SH-SY5Y (cell line): ENCODE data around the gene NPIPA3.

Experiments used
- GATA2 ChIP-seq: IDR thresholded peaks from 2 replicates; pipeline ENCODE4 v1.6.1; 2011; ENCODE audit warnings: mild to moderate bottlenecking, low read depth, low read length
- GATA3 ChIP-seq: IDR thresholded peaks from 2 replicates; pipeline ENCODE4 v1.6.1; 2011; ENCODE audit warnings: low read depth, mild to moderate bottlenecking, low read length, moderate library complexity

DNA sequence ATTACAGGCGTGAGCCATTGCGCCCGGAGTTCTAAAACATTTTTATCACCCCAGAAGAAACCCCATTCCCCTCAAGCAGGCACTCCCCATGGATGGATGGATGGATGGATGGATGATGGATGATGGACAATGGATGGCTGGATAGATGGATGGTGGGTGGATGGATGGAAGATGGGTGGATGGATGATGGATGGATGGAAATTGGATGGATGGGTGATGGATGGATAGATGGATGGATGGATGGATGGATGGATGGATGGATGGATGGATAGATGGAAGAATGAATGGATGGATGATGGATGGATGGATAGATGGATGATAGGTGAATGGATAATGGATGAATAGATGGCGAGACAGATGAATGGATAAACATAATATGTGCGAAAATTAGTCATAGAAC lies 25.6 kb upstream of the NPIPA3 start:
- TF ChIP-seq GATA2 = no peak
- no peak for TF ChIP-seq GATA3
